HEK293T (cell line): ENCODE data around the gene MYL3.

Experiments
- ARNT ChIP-seq: fragments of 450-650 bp; IDR thresholded peaks from 2 replicates; pipeline ENCODE4 v1.6.1; 2017; ENCODE audit warnings: mild to moderate bottlenecking
- BHLHE40 ChIP-seq: fragments of 450-650 bp; IDR thresholded peaks from 2 replicates; pipeline ENCODE4 v1.6.1; 2016; ENCODE audit warnings: mild to moderate bottlenecking, moderate library complexity, borderline replicate concordance
- ELF4 ChIP-seq: fragments of 450-650 bp; IDR thresholded peaks from 2 replicates; pipeline ENCODE4 v1.6.1; 2017; ENCODE audit warnings: antibody characterized with exemption
- FOXK2 ChIP-seq: fragments of 450-650 bp; IDR thresholded peaks from 2 replicates; pipeline ENCODE4 v1.6.1; 2016; ENCODE audit warnings: mild to moderate bottlenecking
- FOXM1 ChIP-seq: fragments of 450-650 bp; IDR thresholded peaks from 2 replicates; pipeline ENCODE4 v1.6.1; 2017; ENCODE audit warnings: mild to moderate bottlenecking, borderline replicate concordance
- HDGF ChIP-seq: fragments of 450-650 bp; IDR thresholded peaks from 2 replicates; pipeline ENCODE4 v1.6.1; 2017; ENCODE audit warnings: antibody characterized with exemption, borderline replicate concordance
- L3MBTL2 ChIP-seq: fragments of 450-650 bp; conservative IDR thresholded peaks from 2 replicates; pipeline ENCODE4 v1.6.1; 2016; ENCODE audit warnings: mild to moderate bottlenecking
- LEF1 ChIP-seq: fragments of 450-650 bp; IDR thresholded peaks from 2 replicates; pipeline ENCODE4 v1.6.1; 2017; ENCODE audit warnings: mild to moderate bottlenecking, borderline replicate concordance
- NFRKB ChIP-seq: fragments of 450-650 bp; IDR thresholded peaks from 2 replicates; pipeline ENCODE4 v1.6.1; 2016; ENCODE audit warnings: mild to moderate bottlenecking, moderate library complexity
- SP1 ChIP-seq: fragments of 450-650 bp; IDR thresholded peaks from 2 replicates; pipeline ENCODE4 v1.6.1; 2017
- SUZ12 ChIP-seq: fragments of 450-650 bp; IDR thresholded peaks from 2 replicates; pipeline ENCODE4 v1.6.1; 2016; ENCODE audit warnings: mild to moderate bottlenecking
- TARDBP ChIP-seq: fragments of 450-650 bp; IDR thresholded peaks from 2 replicates; pipeline ENCODE4 v1.6.1; 2016
- ZNF384 ChIP-seq: fragments of 450-650 bp; IDR thresholded peaks from 2 replicates; pipeline ENCODE4 v1.6.1; 2016

DNA sequence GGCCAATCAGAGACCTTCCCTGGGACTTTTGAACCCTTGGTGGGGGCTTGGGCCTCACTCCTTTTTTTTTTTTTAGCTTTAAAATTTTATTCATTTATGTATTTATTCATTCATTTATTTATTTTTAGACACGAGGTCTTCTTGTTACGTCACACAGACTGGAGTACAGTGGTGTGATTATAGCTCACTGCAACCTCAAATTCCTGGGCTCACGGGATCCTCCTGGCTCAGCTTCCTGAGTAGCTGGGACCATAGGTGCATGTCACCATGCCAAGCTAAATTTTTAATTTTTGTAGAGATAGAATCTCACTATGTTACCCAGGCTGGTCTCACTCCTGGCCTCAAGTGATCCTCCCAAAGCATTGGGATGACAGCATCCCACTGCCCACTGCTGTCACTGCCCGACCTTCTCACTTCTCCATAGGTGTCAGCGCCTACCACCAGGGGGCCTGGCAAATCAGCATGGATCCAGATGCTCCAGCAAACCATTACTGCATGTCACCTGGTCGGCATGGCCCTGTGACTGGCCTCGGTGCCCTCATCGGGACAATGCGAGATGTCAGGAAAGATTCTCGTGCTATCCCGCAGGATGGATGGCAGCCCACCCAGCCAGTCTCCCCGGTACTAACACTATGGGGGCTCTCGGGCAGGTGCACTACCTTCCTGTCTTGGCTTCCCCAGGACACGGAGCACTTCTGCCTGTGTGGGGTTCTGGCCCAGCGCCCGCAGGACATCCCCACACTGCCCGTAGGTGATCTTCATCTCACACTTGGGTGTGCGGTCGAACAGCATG lies 3.0 kb downstream of the MYL3 start:
- TF ChIP-seq FOXM1 (no peak), NFRKB (no peak), TARDBP (no peak), FOXK2 (no peak), SP1 (no peak), SUZ12 (no peak), BHLHE40 (no peak), LEF1 (no peak), ELF4 (no peak), L3MBTL2 (no peak), ARNT (no peak), HDGF (no peak), ZNF384 (no peak)
